ENCODE results near the gene SLC44A5. TPM values are rescaled to one million over a fixed set of nuclear protein-coding genes. Genes with fewer than 3 reads are reported as not detected.

Gene SLC44A5
- polyA plus RNA-seq, 2 of the 4 experiments (the other 2 are of a cell fraction) = 0.10 to 1.5 TPM

GRCh38 chr1:75198761-75199160 lies 412.2 kb downstream of the SLC44A5 start:
- Histone ChIP-seq H3K9me3 (no peaks in the 10 kb centered on the region), H3K4me3 (no peak overlapping the region), H3K27ac (no peak overlapping the region), H3K4me1 (no peaks in the 10 kb centered on the region), H3K4me2 (0 out of 3 replicates have a peak overlapping the region, but pooled peaks have one; percentile 17)
- no peak for ATAC-seq
- WGBS (ENCODE audit: missing lambda C conversion rate) = 8% methylated on average over 1 of the region's 1 CpG
- TF ChIP-seq ZSCAN20 (CRISPR knock-in tag; IDR thresholded peaks at IDR 0.05) (no peak), PBX3 (IDR thresholded peaks at IDR 0.05) (no peak), HDAC2 (IDR thresholded peaks at IDR 0.05) (no peak), EHMT2 (IDR thresholded peaks at IDR 0.05; ENCODE audit: low read depth) (no peak), MYC (IDR thresholded peaks at IDR 0.05; ENCODE audit: borderline replicate concordance, low read length) (no peak), ZFP36 (IDR thresholded peaks at IDR 0.05; ENCODE audit: borderline replicate concordance, partially characterized antibody) (no peak), HEYL (CRISPR knock-in tag; IDR thresholded peaks at IDR 0.05) (no peak), REST (IDR thresholded peaks at IDR 0.05) (no peak)
- DNase-seq (ENCODE audit: low read depth in 1 of 2, low spot score in 1 of 2) = peak in 1 of 2 experiments; percentile 6
- ChIA-PET CTCF (interaction anchor here (0.7 to 6.2 kb wide), 2 partner anchors 355 to 427 kb away, joined by 3 to 39 read pairs; no protein-coding TSS in a partner anchor), POLR2A (no interaction called here)
- no peak for FAIRE-seq

- Histone ChIP-seq H3K4me3 (no peak overlapping the region), H3K9me3 (no peaks in the 10 kb centered on the region), H3K4me1 (no peaks in the 10 kb centered on the region), H3K4me2 (no peak overlapping the region), H3K27ac (no peak overlapping the region)
- TF ChIP-seq FOXS1 (CRISPR knock-in tag; IDR thresholded peaks at IDR 0.05) (no peak), ZSCAN20 (CRISPR knock-in tag; IDR thresholded peaks at IDR 0.05) (no peak), SMC3 (IDR thresholded peaks at IDR 0.05) (no peak), RCOR1 (IDR thresholded peaks at IDR 0.05; ENCODE audit: low read depth, low read length) (no peak), KDM1A (IDR thresholded peaks at IDR 0.05; ENCODE audit: low read depth) (no peak), JUN (IDR thresholded peaks at IDR 0.05) (no peak), CTCF (IDR thresholded peaks at IDR 0.05) (no peak), HOXB5 (CRISPR knock-in tag; IDR thresholded peaks at IDR 0.05) (no peak), ZFP36 (IDR thresholded peaks at IDR 0.05; ENCODE audit: borderline replicate concordance, partially characterized antibody) (no peak), EP300 (IDR thresholded peaks at IDR 0.05) (no peak), PBX3 (IDR thresholded peaks at IDR 0.05) (no peak), ELK1 (IDR thresholded peaks at IDR 0.05; ENCODE audit: low read depth, low read length) (no peak), RAD21 (conservative IDR thresholded peaks at IDR 0.05 in 1 of 2, IDR thresholded peaks at IDR 0.05 in 1 of 2) (no peak), GATA3 (IDR thresholded peaks at IDR 0.05; ENCODE audit: borderline replicate concordance) (no peak), RARB (CRISPR knock-in tag; IDR thresholded peaks at IDR 0.05) (no peak)
- 46% methylated on average over 1 of the region's 1 CpG for WGBS (ENCODE audit: missing lambda C conversion rate)
- FAIRE-seq (no peak), ATAC-seq (no peak; a peak in 3 of 6 replicates), DNase-seq (ENCODE audit: low read depth in 1 of 2, low spot score in 1 of 2) (no peak)
- POLR2A ChIA-PET = no interaction called here
- CTCF ChIA-PET = interaction anchor here (0.8 kb wide), 1 partner anchor 426 kb away, joined by 3 read pairs; no protein-coding TSS in a partner anchor
These were observed 412.8 kb downstream of the SLC44A5 start for GRCh38 chr1:75198163-75198562.
